Ovary (tissue), 9 donors: Measurements from ENCODE around the gene MBD3. TPM values are rescaled to one million over a fixed set of nuclear protein-coding genes. Genes with fewer than 3 reads are reported as not detected.

Experiments
- DNase-seq, 5 donors: peaks; one replicate each; pipeline ENCODE4 v3.0.0-alpha.2; 2019 to 2020
- H3K27ac ChIP-seq, 2 donors: fragments of 200-600 bp; one replicate each; pipeline versions ENCODE4 v1.5.1 to v1.8.0; 2019 to 2022
- H3K27me3 ChIP-seq: fragments of 200-600 bp; one replicate; pipeline ENCODE4 v1.8.0; 2022
- H3K36me3 ChIP-seq: fragments of 200-600 bp; sonication (generic); one replicate; pipeline ENCODE4 v1.5.1; 2019
- H3K4me1 ChIP-seq: one replicate; pipeline ENCODE4 v1.8.1; 2013; ENCODE audit warnings: mild to moderate bottlenecking, moderate library complexity; ENCODE audit not compliant: insufficient read depth
- H3K4me3 ChIP-seq: fragments of 200-600 bp; sonication (generic); one replicate; pipeline ENCODE4 v1.5.1; 2017
- H3K9me3 ChIP-seq, 2 donors: fragments of 200-600 bp in 1 of 2; sonication (generic) in 1 of 2; one replicate each; pipeline versions ENCODE4 v1.5.1 to v1.8.1; 2013 to 2019; ENCODE audit warnings: mild to moderate bottlenecking in 1 of 2, moderate library complexity in 1 of 2
- EP300 ChIP-seq: sonication (generic); formaldehyde crosslinking; IDR thresholded peaks from one replicate; pipeline ENCODE4 v1.6.1; 2017; ENCODE audit warnings: antibody characterized with exemption
- POLR2A ChIP-seq: fragments of 450-650 bp; IDR thresholded peaks from one replicate; pipeline ENCODE4 v1.6.1; 2017; ENCODE audit warnings: antibody characterized with exemption, mild to moderate bottlenecking, moderate library complexity
- WGBS, 3 donors: extraction: QIAGEN DNeasy Blood & Tissue Kit in 1 of 3; methylation state at CpG; one replicate each; pipeline versions ENCODE4 v1.1.5 to v1.1.7; 2013 to 2017; 5-methylcytosine and 5-hydroxymethylcytosine counted together
- intact Hi-C, 4 donors: fragments of 100-400 bp; cut with DNase I; formaldehyde crosslinking; loops; one replicate each; pipeline versions ENCODE4 v1.11.0 to v1.15.1; 2022 to 2023
- polyA plus RNA-seq, 2 donors: library from polyadenylated mRNA; stranded (reverse); fragments of 200-250 nt in 1 of 2; fragments of 350-450 nt in 1 of 2; fragmentation: Illumina TruSeq in 1 of 2; extraction: RNeasy Lipid Tissue Mini Kit (QIAGEN cat#74804) in 1 of 2; gene quantifications; one replicate each; pipeline ENCODE4 v1.2.3, GENCODE V29; 2013 to 2014
- total RNA-seq, 7 donors: library from RNA; depleted of rRNA in 2 of 7; stranded (reverse); fragments of >200 nt in 2 of 7; fragmentation: NEBNext Ultra II Directional in 3 of 7; extraction: Animal tissue kit (Norgen Biotek cat#: 25700) in 3 of 7; gene quantifications; one replicate each; pipeline versions ENCODE4 v1.1.0 to v1.2.4, GENCODE V29; 2016 to 2023
- TF ChIP-seq, protein P1 (sequence below), 3 donors: fragments of 450-650 bp in 2 of 3; fragments of 200-600 bp in 1 of 3; IDR thresholded peaks; one replicate each; pipeline versions ENCODE4 v1.5.1 to v1.8.0; 2016 to 2022; ENCODE audit warnings: antibody characterized with exemption in 3 of 3, mild to moderate bottlenecking in 1 of 3
- donor health status: DM: no; HTN: no; CAD: no; lungs with moderate emphysema.
- donor health status: DM: no; HTN: no; CAD: no.
- donor health status: Bipolar disorder and iron deficiency.
- donor health status: DM: yes; HTN: yes; CAD: no.
- donor health status: DM: no; HTN: no; CAD: no.
- donor health status: DM: yes; HTN: yes; CAD: no.

Gene MBD3
- total and polyA plus RNA-seq, 9 donors: 2.1 to 94.7 (median 74.3) TPM

DNA sequence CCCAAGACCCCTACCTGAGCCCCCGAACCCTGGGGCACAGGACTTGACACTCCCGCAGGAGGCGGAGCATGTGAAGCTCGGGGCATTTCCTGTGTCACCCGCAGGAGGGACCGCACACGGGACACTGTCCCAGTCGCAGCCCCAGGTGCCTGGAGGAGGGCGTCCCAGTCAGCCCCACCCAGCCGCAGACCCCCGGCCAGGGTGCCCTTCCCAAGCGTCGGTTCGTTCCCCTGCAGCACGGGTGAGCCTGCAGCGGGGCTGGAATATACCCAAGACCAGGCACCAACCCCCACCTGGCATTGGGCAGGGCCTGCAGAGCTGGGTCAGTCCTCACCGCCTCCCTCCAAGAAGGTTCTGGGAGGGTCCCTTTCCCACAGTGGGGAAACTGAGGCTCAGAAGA, 38.1 kb upstream of the MBD3 start:
- Histone ChIP-seq H3K36me3 (no peaks in the 10 kb centered on the region), H3K27ac (no peak overlapping the region), H3K4me1 (no peaks in the 10 kb centered on the region), H3K9me3 (no peaks in the 10 kb centered on the region), H3K4me3 (no peak overlapping the region), H3K27me3 (no peaks in the 10 kb centered on the region)
- TF ChIP-seq EP300: no peak
- TF ChIP-seq POLR2A: no peak
- TF ChIP-seq, protein P1, sequence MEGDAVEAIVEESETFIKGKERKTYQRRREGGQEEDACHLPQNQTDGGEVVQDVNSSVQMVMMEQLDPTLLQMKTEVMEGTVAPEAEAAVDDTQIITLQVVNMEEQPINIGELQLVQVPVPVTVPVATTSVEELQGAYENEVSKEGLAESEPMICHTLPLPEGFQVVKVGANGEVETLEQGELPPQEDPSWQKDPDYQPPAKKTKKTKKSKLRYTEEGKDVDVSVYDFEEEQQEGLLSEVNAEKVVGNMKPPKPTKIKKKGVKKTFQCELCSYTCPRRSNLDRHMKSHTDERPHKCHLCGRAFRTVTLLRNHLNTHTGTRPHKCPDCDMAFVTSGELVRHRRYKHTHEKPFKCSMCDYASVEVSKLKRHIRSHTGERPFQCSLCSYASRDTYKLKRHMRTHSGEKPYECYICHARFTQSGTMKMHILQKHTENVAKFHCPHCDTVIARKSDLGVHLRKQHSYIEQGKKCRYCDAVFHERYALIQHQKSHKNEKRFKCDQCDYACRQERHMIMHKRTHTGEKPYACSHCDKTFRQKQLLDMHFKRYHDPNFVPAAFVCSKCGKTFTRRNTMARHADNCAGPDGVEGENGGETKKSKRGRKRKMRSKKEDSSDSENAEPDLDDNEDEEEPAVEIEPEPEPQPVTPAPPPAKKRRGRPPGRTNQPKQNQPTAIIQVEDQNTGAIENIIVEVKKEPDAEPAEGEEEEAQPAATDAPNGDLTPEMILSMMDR (IDR thresholded peaks at IDR 0.05): no peak
- intact Hi-C loops: no loop called here
- DNase-seq: no peak
- WGBS, 3 donors: 81 to 90% (median 87%) methylated on average over 13 to 17 of the region's 17 CpGs

DNA sequence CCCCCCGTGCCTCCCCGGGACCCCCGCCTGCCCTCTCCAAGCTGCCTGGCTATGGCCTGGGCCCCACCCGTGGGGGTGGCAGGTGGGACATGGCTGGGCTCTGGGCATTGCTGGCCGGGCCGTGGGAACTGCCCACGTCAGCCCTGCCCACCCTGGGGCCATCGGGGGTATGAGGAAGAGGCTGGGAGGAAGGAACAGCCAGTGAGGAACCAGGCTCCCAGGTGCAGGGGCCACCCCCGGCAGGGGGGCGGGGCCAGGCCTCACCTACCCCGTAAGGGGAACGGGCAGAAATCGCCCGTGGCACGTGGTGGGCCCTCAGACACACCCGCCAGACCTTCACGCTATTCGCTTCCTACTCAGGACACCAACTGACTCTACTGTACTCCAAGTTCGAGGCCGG, 37.3 kb upstream of the MBD3 start:
- H3K36me3 ChIP-seq: no peaks in the 10 kb centered on the region
- WGBS, 3 donors: 87 to 90% (median 88%) methylated on average over 16 to 20 of the region's 20 CpGs

DNA sequence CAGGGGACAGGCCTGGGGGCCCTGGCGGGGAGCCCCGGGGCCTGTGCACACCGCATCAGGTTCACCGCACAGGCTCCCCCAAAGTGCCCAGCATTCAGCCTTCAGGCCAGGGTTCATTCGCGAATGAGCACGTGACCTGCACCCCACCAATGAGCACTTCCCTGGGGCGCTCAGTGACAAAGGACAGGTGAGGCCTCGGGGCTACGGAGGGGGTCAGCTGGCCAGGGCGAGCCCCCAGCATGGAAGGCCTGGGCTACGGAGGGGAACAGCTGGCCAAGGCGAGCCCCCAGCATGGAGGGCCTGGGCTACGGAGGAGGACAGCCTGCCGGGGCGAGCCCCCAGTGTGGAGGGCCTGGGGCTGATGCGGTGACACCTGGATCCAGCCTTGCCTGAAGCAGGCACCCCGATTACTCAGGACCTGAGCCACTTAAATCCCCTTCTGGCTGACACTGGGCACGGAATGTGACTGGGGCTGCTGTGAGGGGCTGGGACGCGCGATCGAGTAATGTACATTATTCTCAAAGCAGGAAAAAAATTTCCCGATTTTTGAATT, 36.7 kb upstream of the MBD3 start:
- TF ChIP-seq, protein P1 (IDR thresholded peaks at IDR 0.05): no peak
- TF ChIP-seq EP300 (no peak), POLR2A (no peak)
- Histone ChIP-seq H3K27me3 (no peaks in the 10 kb centered on the region), H3K4me1 (no peaks in the 10 kb centered on the region), H3K9me3 (no peaks in the 10 kb centered on the region), H3K4me3 (no peak overlapping the region), H3K27ac (no peak overlapping the region), H3K36me3 (no peaks in the 10 kb centered on the region)
- intact Hi-C loops: no loop called here
- DNase-seq: no peak
- 91 to 96% (median 95%) methylated on average over 24 of the region's 24 CpGs for WGBS, 3 donors

More for the DNA sequence above, 37.3 kb upstream of the MBD3 start:
- no peak for DNase-seq
- Histone ChIP-seq H3K27ac (no peak overlapping the region), H3K9me3 (no peaks in the 10 kb centered on the region), H3K4me3 (no peak overlapping the region), H3K4me1 (no peaks in the 10 kb centered on the region), H3K27me3 (no peaks in the 10 kb centered on the region)
- intact Hi-C loops: no loop called here
- TF ChIP-seq, protein P1 (IDR thresholded peaks at IDR 0.05): no peak
- TF ChIP-seq POLR2A (no peak), EP300 (no peak)

DNA sequence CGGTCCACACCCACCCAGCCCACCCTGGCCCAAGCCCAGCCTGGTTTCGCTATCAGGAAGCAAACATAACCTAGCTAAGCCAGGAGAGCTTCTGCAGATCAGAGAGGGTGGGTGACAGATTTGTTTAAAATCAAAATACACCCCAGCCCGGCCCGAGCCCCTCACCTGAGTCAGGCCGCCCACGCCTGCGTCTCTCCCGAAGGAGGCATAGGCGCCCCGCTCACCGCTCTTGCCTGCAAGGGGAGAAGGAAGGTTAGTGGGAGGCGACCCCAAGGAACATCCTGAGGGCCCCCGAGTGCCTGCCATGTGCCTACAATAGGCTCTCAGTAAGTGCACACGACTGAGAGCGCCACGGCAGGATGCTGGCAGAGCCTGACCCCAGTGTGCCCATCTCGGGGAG, 34.5 kb upstream of the MBD3 start:
- no peak for DNase-seq
- WGBS, 3 donors: 91 to 94% (median 94%) methylated on average over 17 of the region's 17 CpGs
- H3K36me3 ChIP-seq: no peaks in the 10 kb centered on the region
- H3K27me3 ChIP-seq: no peaks in the 10 kb centered on the region
- TF ChIP-seq POLR2A (no peak), EP300 (no peak)
- TF ChIP-seq, protein P1 (IDR thresholded peaks at IDR 0.05): no peak
- intact Hi-C loops: no loop called here
- H3K9me3 ChIP-seq: no peaks in the 10 kb centered on the region
- H3K27ac ChIP-seq: no peak overlapping the region
- no peaks in the 10 kb centered on the region for H3K4me1 ChIP-seq
- no peak overlapping the region for H3K4me3 ChIP-seq
